ENCODE data around the gene SHISA4.

SHISA4 gene

DNA sequence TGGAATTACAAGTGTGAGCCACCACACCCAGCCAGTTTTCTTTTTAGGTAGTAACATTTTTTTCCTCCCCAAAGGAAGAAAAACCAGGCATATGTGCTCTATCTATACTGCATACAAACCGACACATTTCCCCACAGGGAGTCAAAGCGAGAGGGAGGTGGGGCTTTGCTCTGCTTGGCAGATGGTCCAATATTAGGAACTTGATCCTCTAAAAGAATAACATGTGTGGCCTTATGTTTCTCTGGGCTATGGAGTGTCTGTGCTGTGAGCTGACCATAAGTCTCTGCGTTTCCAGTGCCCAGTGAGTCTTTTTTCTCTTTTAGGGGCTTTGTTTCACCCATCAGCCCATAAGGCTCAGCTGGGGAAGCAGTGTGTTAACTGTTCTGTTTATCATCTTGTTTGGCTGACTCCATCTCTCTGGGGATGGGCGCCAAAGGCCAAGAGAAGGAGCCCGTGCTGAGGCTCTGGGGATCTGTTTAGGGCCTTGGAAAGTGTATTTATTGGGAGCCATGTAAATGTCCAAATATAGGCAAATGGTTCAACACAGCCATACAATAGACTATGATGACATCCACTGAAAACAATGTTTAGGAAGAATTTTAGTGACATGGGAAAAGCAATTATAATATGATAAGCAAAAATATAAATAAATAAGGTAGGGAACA is 37.4 kb downstream of the SHISA4 start:
- TF ChIP-seq TAF1 (IDR thresholded peaks at IDR 0.05; ENCODE audit: borderline replicate concordance, insufficient read depth, low read length) (no peak), FOXP2 (optimal IDR thresholded peaks at IDR 0.05; ENCODE audit: borderline replicate concordance, extremely low read depth, extremely low read length, insufficient read depth) (no peak), SIN3A (IDR thresholded peaks at IDR 0.05; ENCODE audit: borderline replicate concordance, insufficient read depth, low read length) (no peak), POLR2AphosphoS5 (IDR thresholded peaks at IDR 0.05; ENCODE audit: low read depth, low read length) (no peak)
- TF ChIP-seq, protein P1, sequence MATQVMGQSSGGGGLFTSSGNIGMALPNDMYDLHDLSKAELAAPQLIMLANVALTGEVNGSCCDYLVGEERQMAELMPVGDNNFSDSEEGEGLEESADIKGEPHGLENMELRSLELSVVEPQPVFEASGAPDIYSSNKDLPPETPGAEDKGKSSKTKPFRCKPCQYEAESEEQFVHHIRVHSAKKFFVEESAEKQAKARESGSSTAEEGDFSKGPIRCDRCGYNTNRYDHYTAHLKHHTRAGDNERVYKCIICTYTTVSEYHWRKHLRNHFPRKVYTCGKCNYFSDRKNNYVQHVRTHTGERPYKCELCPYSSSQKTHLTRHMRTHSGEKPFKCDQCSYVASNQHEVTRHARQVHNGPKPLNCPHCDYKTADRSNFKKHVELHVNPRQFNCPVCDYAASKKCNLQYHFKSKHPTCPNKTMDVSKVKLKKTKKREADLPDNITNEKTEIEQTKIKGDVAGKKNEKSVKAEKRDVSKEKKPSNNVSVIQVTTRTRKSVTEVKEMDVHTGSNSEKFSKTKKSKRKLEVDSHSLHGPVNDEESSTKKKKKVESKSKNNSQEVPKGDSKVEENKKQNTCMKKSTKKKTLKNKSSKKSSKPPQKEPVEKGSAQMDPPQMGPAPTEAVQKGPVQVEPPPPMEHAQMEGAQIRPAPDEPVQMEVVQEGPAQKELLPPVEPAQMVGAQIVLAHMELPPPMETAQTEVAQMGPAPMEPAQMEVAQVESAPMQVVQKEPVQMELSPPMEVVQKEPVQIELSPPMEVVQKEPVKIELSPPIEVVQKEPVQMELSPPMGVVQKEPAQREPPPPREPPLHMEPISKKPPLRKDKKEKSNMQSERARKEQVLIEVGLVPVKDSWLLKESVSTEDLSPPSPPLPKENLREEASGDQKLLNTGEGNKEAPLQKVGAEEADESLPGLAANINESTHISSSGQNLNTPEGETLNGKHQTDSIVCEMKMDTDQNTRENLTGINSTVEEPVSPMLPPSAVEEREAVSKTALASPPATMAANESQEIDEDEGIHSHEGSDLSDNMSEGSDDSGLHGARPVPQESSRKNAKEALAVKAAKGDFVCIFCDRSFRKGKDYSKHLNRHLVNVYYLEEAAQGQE (IDR thresholded peaks at IDR 0.05; ENCODE audit: insufficient read depth in 1 of 2, low read depth in 2 of 2, low read length in 2 of 2): no peak

DNA sequence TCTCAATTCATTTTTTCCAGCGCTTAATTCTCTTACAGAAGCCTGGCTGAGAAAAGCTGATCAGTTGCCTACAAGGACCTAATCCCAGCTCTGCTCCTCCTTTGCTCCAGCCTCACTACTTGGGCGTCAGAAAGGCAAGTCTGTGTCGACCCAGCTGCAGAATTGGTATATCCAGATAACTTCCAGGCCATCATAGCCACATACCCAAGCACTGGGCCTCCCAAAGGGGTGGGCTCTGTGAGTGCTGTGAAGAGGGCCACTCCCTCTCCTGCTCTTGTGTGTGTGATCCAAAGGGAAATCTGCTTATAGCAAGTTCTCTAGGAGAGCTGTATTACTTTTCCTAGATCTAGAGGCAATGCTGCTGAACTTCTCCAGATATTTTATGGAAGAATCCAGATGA is 39.6 kb downstream of the SHISA4 start:
- no peak for TF ChIP-seq FOXP2 (optimal IDR thresholded peaks at IDR 0.05; ENCODE audit: borderline replicate concordance, extremely low read depth, extremely low read length, insufficient read depth)
- no peak for TF ChIP-seq SIN3A (IDR thresholded peaks at IDR 0.05; ENCODE audit: borderline replicate concordance, insufficient read depth, low read length)
- no peak for TF ChIP-seq POLR2AphosphoS5 (IDR thresholded peaks at IDR 0.05; ENCODE audit: low read depth, low read length)
- TF ChIP-seq TAF1 (IDR thresholded peaks at IDR 0.05; ENCODE audit: borderline replicate concordance, insufficient read depth, low read length): no peak
- TF ChIP-seq, protein P1 (IDR thresholded peaks at IDR 0.05; ENCODE audit: insufficient read depth in 1 of 2, low read depth in 2 of 2, low read length in 2 of 2): no peak

DNA sequence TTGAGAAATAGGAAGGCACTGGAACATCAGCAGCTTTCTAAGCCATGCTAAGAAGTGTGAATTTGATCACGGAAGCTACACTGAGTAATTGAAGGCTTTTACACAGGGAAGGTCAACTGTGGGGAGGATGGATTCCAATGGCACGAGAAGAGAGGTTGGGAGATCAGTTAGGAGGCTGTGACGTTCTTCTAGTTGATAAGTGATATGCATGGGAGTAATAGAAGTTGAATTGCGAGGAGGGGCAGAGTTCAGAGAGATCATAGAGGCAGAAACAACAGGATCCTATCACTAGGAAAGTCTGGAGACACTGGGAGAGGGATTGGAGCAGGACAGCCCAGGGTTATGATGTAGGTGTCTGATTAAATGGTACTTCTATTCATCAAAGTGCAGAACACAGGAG is 41.4 kb downstream of the SHISA4 start:
- TF ChIP-seq FOXP2 (optimal IDR thresholded peaks at IDR 0.05; ENCODE audit: borderline replicate concordance, extremely low read depth, extremely low read length, insufficient read depth) (no peak), SIN3A (IDR thresholded peaks at IDR 0.05; ENCODE audit: borderline replicate concordance, insufficient read depth, low read length) (no peak), TAF1 (IDR thresholded peaks at IDR 0.05; ENCODE audit: borderline replicate concordance, insufficient read depth, low read length) (no peak), POLR2AphosphoS5 (IDR thresholded peaks at IDR 0.05; ENCODE audit: low read depth, low read length) (no peak)
- TF ChIP-seq, protein P1 (IDR thresholded peaks at IDR 0.05; ENCODE audit: insufficient read depth in 1 of 2, low read depth in 2 of 2, low read length in 2 of 2): no peak

DNA sequence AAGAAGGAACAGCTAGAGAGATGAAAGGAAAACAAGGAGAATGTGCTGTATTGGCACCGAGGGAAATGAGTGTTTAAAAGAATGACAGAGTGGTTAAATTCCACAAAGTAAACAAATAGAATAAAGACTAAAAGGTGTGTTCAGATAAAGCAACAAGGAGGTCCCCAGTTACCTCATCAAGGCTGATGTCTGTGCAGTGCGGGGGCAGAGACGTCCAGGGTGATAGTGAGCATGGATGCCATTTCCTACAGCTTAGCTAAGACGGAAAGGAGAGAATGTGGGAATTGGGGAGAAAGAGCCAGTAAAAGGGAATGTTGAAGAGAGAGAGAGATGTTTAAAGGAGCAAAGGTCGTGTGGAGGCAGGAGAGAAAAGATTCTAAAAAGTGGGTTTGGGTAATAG is 42.1 kb downstream of the SHISA4 start:
- TF ChIP-seq FOXP2 (optimal IDR thresholded peaks at IDR 0.05; ENCODE audit: borderline replicate concordance, extremely low read depth, extremely low read length, insufficient read depth) (no peak), POLR2AphosphoS5 (IDR thresholded peaks at IDR 0.05; ENCODE audit: low read depth, low read length) (no peak), TAF1 (IDR thresholded peaks at IDR 0.05; ENCODE audit: borderline replicate concordance, insufficient read depth, low read length) (no peak), SIN3A (IDR thresholded peaks at IDR 0.05; ENCODE audit: borderline replicate concordance, insufficient read depth, low read length) (no peak)
- TF ChIP-seq, protein P1 (IDR thresholded peaks at IDR 0.05; ENCODE audit: insufficient read depth in 1 of 2, low read depth in 2 of 2, low read length in 2 of 2): no peak
